ENCODE results near the gene SLC4A7.
"Not testable (repeated sequence)": the region's sequence is repeated elsewhere in the genome, so short reads cannot be mapped to it uniquely, and the experiment has no call there.

SLC4A7 gene

GRCh38 chr3:27428446-27428845 is 55.7 kb downstream of the SLC4A7 start:
- no peak for DNase-seq (ENCODE audit: low spot score)

GRCh38 chr3:27426926-27427325 is 57.3 kb downstream of the SLC4A7 start:
- DNase-seq (ENCODE audit: low spot score) = no peak

GRCh38 chr3:27425896-27426565 is 58.2 kb downstream of the SLC4A7 start:
- no peak for DNase-seq (ENCODE audit: low spot score)

GRCh38 chr3:27424812-27425521 is 59.2 kb downstream of the SLC4A7 start:
- DNase-seq (ENCODE audit: low spot score) = not testable (repeated sequence)

GRCh38 chr3:27423463-27423862 is 60.7 kb downstream of the SLC4A7 start:
- DNase-seq (ENCODE audit: low spot score) = no peak

- DNase-seq (ENCODE audit: low spot score) = no peak
Observed at GRCh38 chr3:27422617-27423016, 61.6 kb downstream of the SLC4A7 start.

- no peak for DNase-seq (ENCODE audit: low spot score)
Observed at GRCh38 chr3:27415202-27415601, 69.0 kb downstream of the SLC4A7 start.

GRCh38 chr3:27392950-27393679 is 91.1 kb downstream of the SLC4A7 start:
- DNase-seq (ENCODE audit: low spot score) = no peak

- DNase-seq (ENCODE audit: low spot score) = not testable (repeated sequence)
Observed at GRCh38 chr3:27392414-27392813, 91.8 kb downstream of the SLC4A7 start.

GRCh38 chr3:27391796-27392195 is 92.4 kb downstream of the SLC4A7 start:
- DNase-seq (ENCODE audit: low spot score) = no peak

- no peak for DNase-seq (ENCODE audit: low spot score)
Observed at GRCh38 chr3:27387625-27388024, 96.6 kb downstream of the SLC4A7 start.

- no peak for DNase-seq (ENCODE audit: low spot score)
Observed at GRCh38 chr3:27385504-27385903, 98.7 kb downstream of the SLC4A7 start.

GRCh38 chr3:27384191-27384590 is 100.0 kb downstream of the SLC4A7 start:
- DNase-seq (ENCODE audit: low spot score) = no peak

- no peak for DNase-seq (ENCODE audit: low spot score)
Observed at GRCh38 chr3:27380433-27381357, 103.5 kb downstream of the SLC4A7 start.

GRCh38 chr3:27378331-27378730 is 105.9 kb downstream of the SLC4A7 start:
- no peak for DNase-seq (ENCODE audit: low spot score)

GRCh38 chr3:27376109-27376772 is 107.9 kb downstream of the SLC4A7 start:
- DNase-seq (ENCODE audit: low spot score) = peak; percentile 25

- peak; percentile 98 for DNase-seq (ENCODE audit: low spot score)
Observed at GRCh38 chr3:27368831-27369607, 115.2 kb downstream of the SLC4A7 start, which contains the start of gene NEK10. Gene NEK10 (minus strand): TSS chr3:27369383. CDS start chr3:27352882, 16,501 bp downstream.

- peak; percentile 26 for DNase-seq (ENCODE audit: low spot score)
Observed at GRCh38 chr3:27366062-27366591, 118.1 kb downstream of the SLC4A7 start.

GRCh38 chr3:27360113-27361078 is 123.8 kb downstream of the SLC4A7 start:
- DNase-seq (ENCODE audit: low spot score) = peak; percentile 84
